ENCODE data around the gene TEAD1. TPM values are rescaled to one million over a fixed set of nuclear protein-coding genes. Genes with fewer than 3 reads are reported as not detected.

Gene TEAD1
- total RNA-seq, 1 donor from 2014 or later: 126 TPM

GRCh38 chr11:12790861-12791616 lies 116.8 kb downstream of the TEAD1 start:
- no peak for DNase-seq (ENCODE audit: missing footprints)
- ATAC-seq: no peak
- intact Hi-C loops (cut with DNase I): no loop called here

- intact Hi-C loops (cut with DNase I): no loop called here
- no peak for ATAC-seq
Measured at GRCh38 chr11:12792018-12792417, 117.8 kb downstream of the TEAD1 start.

GRCh38 chr11:12792590-12792989 lies 118.4 kb downstream of the TEAD1 start:
- DNase-seq (ENCODE audit: missing footprints): no peak
- intact Hi-C loops (cut with DNase I): no loop called here
- ATAC-seq: no peak

More at GRCh38 chr11:12792018-12792417, 117.8 kb downstream of the TEAD1 start:
- DNase-seq (ENCODE audit: missing footprints): no peak

GRCh38 chr11:12793065-12793464 lies 118.8 kb downstream of the TEAD1 start:
- intact Hi-C loops (cut with DNase I): no loop called here
- ATAC-seq (no peak), DNase-seq (ENCODE audit: missing footprints) (no peak)

GRCh38 chr11:12793506-12793905 lies 119.3 kb downstream of the TEAD1 start:
- DNase-seq (ENCODE audit: missing footprints): no peak
- intact Hi-C loops (cut with DNase I): no loop called here
- ATAC-seq: no peak

- ATAC-seq: peak; percentile 12
- intact Hi-C loops (cut with DNase I): no loop called here
- no peak for DNase-seq (ENCODE audit: missing footprints)
Measured at GRCh38 chr11:12794576-12795230, 120.5 kb downstream of the TEAD1 start.

- intact Hi-C loops (cut with DNase I): no loop called here
- ATAC-seq (no peak), DNase-seq (ENCODE audit: missing footprints) (no peak)
Measured at GRCh38 chr11:12797996-12798395, 123.8 kb downstream of the TEAD1 start.

GRCh38 chr11:12798609-12799011 lies 124.4 kb downstream of the TEAD1 start:
- intact Hi-C loops (cut with DNase I): no loop called here
- DNase-seq (ENCODE audit: missing footprints): no peak
- ATAC-seq: no peak

- DNase-seq (ENCODE audit: missing footprints): no peak
- intact Hi-C loops (cut with DNase I): no loop called here
- no peak for ATAC-seq
Measured at GRCh38 chr11:12799334-12799835, 125.2 kb downstream of the TEAD1 start.

GRCh38 chr11:12800032-12800671 lies 125.9 kb downstream of the TEAD1 start:
- intact Hi-C loops (cut with DNase I): no loop called here
- no peak for DNase-seq (ENCODE audit: missing footprints)
- peak; percentile 21 for ATAC-seq

GRCh38 chr11:12800871-12801270 lies 126.7 kb downstream of the TEAD1 start:
- intact Hi-C loops (cut with DNase I): no loop called here
- ATAC-seq: no peak
- DNase-seq (ENCODE audit: missing footprints): no peak

GRCh38 chr11:12801976-12802375 lies 127.8 kb downstream of the TEAD1 start:
- intact Hi-C loops (cut with DNase I): no loop called here
- DNase-seq (ENCODE audit: missing footprints): no peak
- ATAC-seq: no peak

GRCh38 chr11:12802418-12803085 lies 128.3 kb downstream of the TEAD1 start:
- ATAC-seq: peak; percentile 33
- DNase-seq (ENCODE audit: missing footprints): no peak
- intact Hi-C loops (cut with DNase I): no loop called here

GRCh38 chr11:12803086-12803826 lies 129.0 kb downstream of the TEAD1 start:
- intact Hi-C loops (cut with DNase I): no loop called here
- DNase-seq (ENCODE audit: missing footprints): no peak
- ATAC-seq: no peak

GRCh38 chr11:12806113-12806512 lies 131.9 kb downstream of the TEAD1 start:
- DNase-seq (ENCODE audit: missing footprints) (no peak), ATAC-seq (no peak)
- intact Hi-C loops (cut with DNase I): no loop called here

- DNase-seq (ENCODE audit: missing footprints): no peak
- intact Hi-C loops (cut with DNase I): no loop called here
- ATAC-seq: no peak
Measured at GRCh38 chr11:12807621-12808020, 133.4 kb downstream of the TEAD1 start.

- intact Hi-C loops (cut with DNase I): no loop called here
- DNase-seq (ENCODE audit: missing footprints) (no peak), ATAC-seq (no peak)
Measured at GRCh38 chr11:12808519-12808918, 134.3 kb downstream of the TEAD1 start.

GRCh38 chr11:12809364-12809763 lies 135.1 kb downstream of the TEAD1 start:
- ATAC-seq (no peak), DNase-seq (ENCODE audit: missing footprints) (no peak)
- intact Hi-C loops (cut with DNase I): no loop called here

Data from Right ventricle myocardium inferior (tissue), 1 donor.